GM12878 (cell line): ENCODE measurements around the gene RAB3IL1. TPM values are rescaled to one million over a fixed set of nuclear protein-coding genes. Genes with fewer than 3 reads are reported as not detected.

Experiments
- ATAC-seq: fragments of 200-7000 bp; cut with Tn5 transposase; 3 replicates; pipeline ENCODE4 v1.9.1; 2020; ENCODE audit warnings: mild to moderate bottlenecking, moderate library complexity
- BruUV-seq: library from RNA; stranded (reverse); fragments of 400-500 nt; replicated peaks from 2 replicates; lab custom pipeline; 2021; lab: Mats Ljungman, UMichigan
- CTCF ChIA-PET: fragments of 300-600 bp; sonication (Branson Sonifier 250); formaldehyde crosslinking; extraction: SDS; loops from one replicate; lab custom pipeline; 2021; ENCODE audit warnings: inconsistent platforms; lab: Yijun Ruan, JAX
- POLR2A ChIA-PET: fragments of 350-600 bp; formaldehyde crosslinking; extraction: SDS; loops from one replicate; lab custom pipeline; 2021; ENCODE audit warnings: inconsistent platforms; lab: Charles Lee
- RAD21 ChIA-PET: fragments of 300-600 bp; sonication (Branson Sonifier 250); formaldehyde crosslinking; loops from one replicate; lab custom pipeline; 2023; ENCODE audit warnings: antibody characterized with exemption; ENCODE audit not compliant: unreplicated experiment; lab: Charles Lee
- SMC1A ChIA-PET: fragments of 300-600 bp; sonication (Branson Sonifier 250); formaldehyde crosslinking; loops from one replicate; lab custom pipeline; 2023; ENCODE audit not compliant: unreplicated experiment, uncharacterized antibody; lab: Charles Lee
- DNase-seq: peaks from one replicate; pipeline ENCODE4 v3.0.0-alpha.2; 2011; ENCODE audit warnings: low read depth, low spot score
- FAIRE-seq: peaks from 3 replicates; lab custom pipeline; 2011; peaks lifted over from hg19 to GRCh38; lab: Jason Lieb, UNC
- H2AFZ ChIP-seq: 2 replicates; pipeline ENCODE4 v1.6.0; 2011; ENCODE audit warnings: low read depth, low read length, control low read depth; ENCODE audit not compliant: control insufficient read depth
- H3K27ac ChIP-seq: 2 replicates; pipeline ENCODE4 v1.5.1; 2011; ENCODE audit warnings: control low read depth; ENCODE audit not compliant: control insufficient read depth, insufficient read depth
- H3K27me3 ChIP-seq, 2 experiments: replicated peaks in 1 of 2; 2 replicates each; pipeline versions ENCODE4 v1.6.0 to v1.6.1; 2011; ENCODE audit warnings: low read length in 1 of 2; ENCODE audit not compliant: control insufficient read depth in 2 of 2, insufficient read depth in 2 of 2
- H3K36me3 ChIP-seq, 2 experiments: 2 replicates each; pipeline ENCODE4 v1.5.1; 2011; ENCODE audit warnings: low read length in 1 of 2; ENCODE audit not compliant: control insufficient read depth in 2 of 2, insufficient read depth in 2 of 2
- H3K4me1 ChIP-seq: 2 replicates; pipeline ENCODE4 v1.6.1; 2011; ENCODE audit warnings: mild to moderate bottlenecking, low read length, moderate library complexity, mixed read lengths; ENCODE audit not compliant: control insufficient read depth, insufficient read depth
- H3K4me2 ChIP-seq: 2 replicates; pipeline ENCODE4 v1.6.0; 2011; ENCODE audit warnings: control low read depth; ENCODE audit not compliant: control insufficient read depth, insufficient read depth
- H3K4me3 ChIP-seq: fragments of 200-600 bp; sonication (generic); 2 replicates; pipeline ENCODE4 v1.5.1; 2016
- H3K79me2 ChIP-seq: 2 replicates; pipeline ENCODE4 v1.6.0; 2011; ENCODE audit warnings: low read length; ENCODE audit not compliant: control insufficient read depth, insufficient read depth
- H3K9ac ChIP-seq: 2 replicates; pipeline ENCODE4 v1.8.0; 2011; ENCODE audit warnings: low read length, control low read depth, mixed read lengths; ENCODE audit not compliant: control insufficient read depth, insufficient read depth
- H3K9me3 ChIP-seq: replicated peaks from 3 replicates; pipeline ENCODE4 v1.5.1; 2011; ENCODE audit warnings: mild to moderate bottlenecking, low read length; ENCODE audit not compliant: control insufficient read depth, insufficient read depth
- H4K20me1 ChIP-seq: 2 replicates; pipeline ENCODE4 v1.6.0; 2011; ENCODE audit not compliant: control insufficient read depth, insufficient read depth
- BACH1 ChIP-seq: fragments of 450-650 bp; IDR thresholded peaks from 2 replicates; pipeline ENCODE4 v1.6.1; 2017; ENCODE audit warnings: mild to moderate bottlenecking, borderline replicate concordance
- CBX3 ChIP-seq: fragments of 200-600 bp; sonication (generic); IDR thresholded peaks from 2 replicates; pipeline ENCODE4 v1.6.1; 2016; ENCODE audit warnings: low read depth, borderline replicate concordance
- CHD4 ChIP-seq: fragments of 200-600 bp; sonication (generic); IDR thresholded peaks from 2 replicates; pipeline ENCODE4 v1.6.1; 2016; ENCODE audit warnings: mild to moderate bottlenecking
- IRF5 ChIP-seq: fragments of 450-650 bp; IDR thresholded peaks from 2 replicates; pipeline ENCODE4 v1.6.1; 2017; ENCODE audit warnings: borderline replicate concordance
- JUNB ChIP-seq: IDR thresholded peaks from 2 replicates; pipeline ENCODE4 v1.6.1; 2016; ENCODE audit warnings: antibody characterized with exemption, mild to moderate bottlenecking
- KDM1A ChIP-seq: fragments of 200-600 bp; sonication (generic); IDR thresholded peaks from 2 replicates; pipeline ENCODE4 v1.6.1; 2016; ENCODE audit warnings: borderline replicate concordance
- NKRF ChIP-seq: fragments of 450-650 bp; conservative IDR thresholded peaks from 2 replicates; pipeline ENCODE4 v1.6.1; 2017; ENCODE audit warnings: mild to moderate bottlenecking, moderate library complexity
- PBX3 ChIP-seq: IDR thresholded peaks from 2 replicates; pipeline ENCODE4 v1.6.1; 2011; ENCODE audit warnings: mild to moderate bottlenecking, low read depth, low read length, moderate library complexity; ENCODE audit not compliant: insufficient replicate concordance
- RBBP5 ChIP-seq: fragments of 200-600 bp; sonication (generic); conservative IDR thresholded peaks from 2 replicates; pipeline ENCODE4 v1.6.1; 2016
- RFX5 ChIP-seq: IDR thresholded peaks from 2 replicates; pipeline ENCODE4 v1.6.1; 2011; ENCODE audit warnings: low read depth, low read length, improper control_type of control experiment
- SKIL ChIP-seq: fragments of 450-650 bp; IDR thresholded peaks from 2 replicates; pipeline ENCODE4 v1.6.1; 2017; ENCODE audit warnings: mild to moderate bottlenecking, low read depth, inconsistent platforms; ENCODE audit not compliant: poor library complexity, severe bottlenecking
- STAT1 ChIP-seq: fragments of 450-650 bp; conservative IDR thresholded peaks from 2 replicates; pipeline ENCODE4 v1.6.1; 2014; ENCODE audit warnings: antibody characterized with exemption, mild to moderate bottlenecking
- TAF1 ChIP-seq: IDR thresholded peaks from 2 replicates; pipeline ENCODE4 v1.6.1; 2011; ENCODE audit warnings: mild to moderate bottlenecking, low read depth, low read length, borderline replicate concordance
- TARDBP ChIP-seq: IDR thresholded peaks from 2 replicates; pipeline ENCODE4 v1.6.1; 2016; ENCODE audit warnings: borderline replicate concordance
- WRNIP1 ChIP-seq: IDR thresholded peaks from 2 replicates; pipeline ENCODE4 v1.6.1; 2011; ENCODE audit warnings: low read depth, low read length, improper control_type of control experiment, borderline replicate concordance
- WGBS: methylation state at CpG from one replicate; pipeline ENCODE4 v1.1.6; 2016; ENCODE audit warnings: low lambda C conversion rate; ENCODE audit not compliant: insufficient replicate concordance, insufficient coverage; ENCODE audit errors: missing lambda C conversion rate; 5-methylcytosine and 5-hydroxymethylcytosine counted together
- in situ Hi-C: fragments of 300-500 bp; cut with MboI; formaldehyde crosslinking; loops from 9 replicates; pipeline ENCODE4 v1.14.3; 2018; ENCODE audit warnings: mixed read lengths
- intact Hi-C: fragments of 100-400 bp; cut with micrococcal nuclease; formaldehyde crosslinking; loops from one replicate; pipeline ENCODE4 v1.14.2; 2022; ENCODE audit not compliant: unreplicated experiment
- polyA plus RNA-seq, 11 experiments: library from polyadenylated mRNA; depleted of rRNA in 4 of 11; unstranded in 6 of 11; stranded (reverse) in 5 of 11; fragments of >200 nt; fragmentation: Nextera tagmentation in 4 of 11; fragmentation: Illumina TruSeq in 1 of 11; extraction: Ambion mirVana in 4 of 11; extraction: Trizol in 1 of 11; gene quantifications; 1 replicate in 1 of 11; 2 replicates in 10 of 11; pipeline versions ENCODE4 v1.2.1 to v1.2.3, GENCODE V29; 2011 to 2016; ENCODE audit warnings: inconsistent platforms in 2 of 11, missing spikeins in 2 of 11, low read depth in 1 of 11
- total RNA-seq, 4 experiments: library from RNA; depleted of rRNA in 3 of 4; stranded (reverse); fragments of >200 nt in 3 of 4; fragmentation: Illumina TruSeq in 1 of 4; extraction: Trizol in 1 of 4; gene quantifications; 2 replicates each; pipeline versions ENCODE4 v1.2.1 to v1.2.3, GENCODE V29; 2013 to 2021

RAB3IL1 gene
- total and polyA plus RNA-seq, 10 of the 15 experiments (the other 5 are each of a cell fraction or from before 2014, with no cell fraction given): 0.04 TPM; not detected in 9

- ATAC-seq (no peak), DNase-seq (no peak), FAIRE-seq (no peak)
- Histone ChIP-seq H3K4me1 (no peaks in the 10 kb centered on the region), H3K27me3 (no peaks in the 10 kb centered on the region; a peak in 1 of 4 replicates), H3K36me3 (no peaks in the 10 kb centered on the region), H4K20me1 (no peaks in the 10 kb centered on the region), H3K4me2 (no peak overlapping the region), H3K4me3 (no peak overlapping the region), H3K27ac (no peak overlapping the region), H2AFZ (no peak overlapping the region), H3K9me3 (no peaks in the 10 kb centered on the region; the same call in 2 of the 3 replicates), H3K79me2 (no peaks in the 10 kb centered on the region), H3K9ac (no peak overlapping the region)
- ChIA-PET SMC1A (no interaction called here), RAD21 (interaction anchor here (0.8 kb wide), 1 partner anchor 65 kb away, joined by 3 read pairs; no protein-coding TSS in a partner anchor), CTCF (interaction anchor here (1.7 kb wide), 1 partner anchor 12 kb away, joined by 5 read pairs; no protein-coding TSS in a partner anchor), POLR2A (no interaction called here)
- no peak for TF ChIP-seq NKRF
- TF ChIP-seq TARDBP: no peak
- TF ChIP-seq WRNIP1: no peak
- TF ChIP-seq TAF1: no peak
- no peak for TF ChIP-seq KDM1A
- TF ChIP-seq JUNB: no peak
- TF ChIP-seq RBBP5: no peak
- TF ChIP-seq PBX3: no peak
- no peak for TF ChIP-seq CHD4
- TF ChIP-seq IRF5: no peak
- TF ChIP-seq RFX5: no peak
- TF ChIP-seq SKIL: no peak
- no peak for TF ChIP-seq STAT1
- TF ChIP-seq CBX3: no peak
- no peak for TF ChIP-seq BACH1
- intact Hi-C loops (no loop called here), in situ Hi-C loops (no loop called here)
- no TSS peak for BruUV-seq
- WGBS: 45% methylated on average over 10 of the region's 10 CpGs
These were observed 23.1 kb upstream of the RAB3IL1 start for GRCh38 chr11:61940466-61940865.
